Measurements from ENCODE around the gene ZNF277.

DNA sequence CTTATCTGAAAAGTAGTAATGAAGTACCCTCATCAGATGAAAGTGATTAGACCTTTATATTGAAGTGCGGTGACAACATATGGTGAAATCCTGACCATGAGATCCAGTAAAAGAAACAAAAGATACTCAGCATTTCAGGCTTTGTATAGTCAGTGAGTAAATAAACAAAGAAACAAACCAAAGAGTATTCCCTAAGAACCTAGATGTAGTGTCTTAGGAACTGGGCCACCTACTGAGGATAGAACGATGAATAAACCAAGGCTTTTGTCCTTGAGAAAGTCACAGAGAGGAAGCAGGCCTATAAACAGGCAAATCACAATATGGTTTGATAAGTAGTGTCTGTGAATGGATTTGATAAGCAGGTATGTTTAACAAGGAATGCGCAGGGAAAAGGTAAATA is 46.2 kb downstream of the ZNF277 start:
- no peak for TF ChIP-seq POLR2A (IDR thresholded peaks at IDR 0.05; ENCODE audit: low read depth, low read length)
- no peak for TF ChIP-seq TAF1 (IDR thresholded peaks at IDR 0.05; ENCODE audit: low read depth, low read length)
- TF ChIP-seq POLR2AphosphoS5 (IDR thresholded peaks at IDR 0.05; ENCODE audit: low read depth, low read length): no peak
